HG03565 (cell line): ENCODE measurements around the gene EGFL8.
"Not testable (repeated sequence)": the region's sequence is repeated elsewhere in the genome, so short reads cannot be mapped to it uniquely, and the experiment has no call there.

Source experiments
- ATAC-seq: cut with Tn5 transposase; IDR thresholded peaks from one replicate; pipeline ENCODE4 v1.9.1; 2021; ENCODE audit warnings: mild to moderate bottlenecking, moderate library complexity; ENCODE audit not compliant: unreplicated experiment

Gene EGFL8

GRCh38 chr6:32164295-32164694 lies at the start of gene EGFL8:
EGFL8 (plus strand) TSS chr6:32164595; CDS start chr6:32166166, 1,571 bp downstream.
- no peak for ATAC-seq

GRCh38 chr6:32114796-32115195 lies 49.6 kb upstream of the EGFL8 start:
- ATAC-seq = no peak

GRCh38 chr6:32115623-32116022 lies 48.8 kb upstream of the EGFL8 start:
- ATAC-seq = no peak

- ATAC-seq = no peak
Observed at GRCh38 chr6:32116674-32117073, 47.7 kb upstream of the EGFL8 start.

GRCh38 chr6:32117461-32117860 lies 46.9 kb upstream of the EGFL8 start:
- no peak for ATAC-seq

- ATAC-seq = no peak
Observed at GRCh38 chr6:32118782-32119628, 45.4 kb upstream of the EGFL8 start.

GRCh38 chr6:32120573-32121059 lies 43.8 kb upstream of the EGFL8 start:
- ATAC-seq = no peak

GRCh38 chr6:32123681-32124080 lies 40.7 kb upstream of the EGFL8 start:
- no peak for ATAC-seq

GRCh38 chr6:32126880-32127279 lies 37.5 kb upstream of the EGFL8 start:
- no peak for ATAC-seq

- ATAC-seq = no peak
Observed at GRCh38 chr6:32127409-32127716, 37.0 kb upstream of the EGFL8 start.

GRCh38 chr6:32127717-32128592 lies 36.4 kb upstream of the EGFL8 start, which contains the start of gene ATF6B:
ATF6B (minus strand) TSS chr6:32128246; CDS start chr6:32128207, 39 bp downstream.
- ATAC-seq = peak; percentile 81

GRCh38 chr6:32128751-32129296 lies 35.6 kb upstream of the EGFL8 start:
- ATAC-seq = no peak

- ATAC-seq = no peak
Observed at GRCh38 chr6:32129297-32130088, 34.9 kb upstream of the EGFL8 start.

- no peak for ATAC-seq
Observed at GRCh38 chr6:32131439-32131948, 32.9 kb upstream of the EGFL8 start.

GRCh38 chr6:32132110-32132509 lies 32.3 kb upstream of the EGFL8 start:
- ATAC-seq = no peak

GRCh38 chr6:32133786-32134185 lies 30.6 kb upstream of the EGFL8 start:
- ATAC-seq = no peak

GRCh38 chr6:32137454-32137853 lies 26.9 kb upstream of the EGFL8 start:
- no peak for ATAC-seq

- ATAC-seq = no peak
Observed at GRCh38 chr6:32139590-32139989, 24.8 kb upstream of the EGFL8 start.

- no peak for ATAC-seq
Observed at GRCh38 chr6:32140420-32141046, 23.9 kb upstream of the EGFL8 start.

GRCh38 chr6:32144238-32144637 lies 20.2 kb upstream of the EGFL8 start:
- ATAC-seq = not testable (repeated sequence)
